ENCODE measurements around the gene TMEM132C.

The TMEM132C gene

DNA sequence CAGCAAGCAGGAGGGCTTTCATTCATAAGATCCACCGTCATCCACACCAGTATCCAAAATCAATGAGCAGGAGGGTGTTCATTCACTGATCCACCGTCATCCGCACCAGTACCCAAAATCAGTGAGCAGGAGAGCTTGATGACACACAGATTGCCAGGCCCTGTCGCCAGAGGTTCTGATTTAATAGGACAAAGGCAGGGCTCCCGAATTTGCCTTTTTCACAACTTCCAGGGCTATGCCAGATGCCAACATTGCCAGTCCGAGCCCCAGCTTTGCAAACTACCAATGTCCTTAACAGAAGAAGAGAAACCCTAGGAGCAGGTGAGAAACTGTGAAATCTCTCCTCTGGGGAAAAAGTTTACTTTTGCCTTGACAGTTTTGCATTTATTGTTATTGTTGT, 441.8 kb downstream of the TMEM132C start:
- Histone ChIP-seq H3K36me3 (replicated peaks) (no peaks in the 10 kb centered on the region), H3K27me3 (replicated peaks) (no peaks in the 10 kb centered on the region), H3K4me3 (ENCODE audit: low read depth, low read length) (no peak overlapping the region), H3K27ac (no peak overlapping the region)
- in situ Hi-C loops (cut with HindIII; ENCODE audit: low pct_ligation_motif_present, low sequenced_read_pairs), result no loop called here
- no peak for DNase-seq
- no peak for TF ChIP-seq CTCF (IDR thresholded peaks at IDR 0.05; ENCODE audit: low read depth, low read length, missing control alignments)

DNA sequence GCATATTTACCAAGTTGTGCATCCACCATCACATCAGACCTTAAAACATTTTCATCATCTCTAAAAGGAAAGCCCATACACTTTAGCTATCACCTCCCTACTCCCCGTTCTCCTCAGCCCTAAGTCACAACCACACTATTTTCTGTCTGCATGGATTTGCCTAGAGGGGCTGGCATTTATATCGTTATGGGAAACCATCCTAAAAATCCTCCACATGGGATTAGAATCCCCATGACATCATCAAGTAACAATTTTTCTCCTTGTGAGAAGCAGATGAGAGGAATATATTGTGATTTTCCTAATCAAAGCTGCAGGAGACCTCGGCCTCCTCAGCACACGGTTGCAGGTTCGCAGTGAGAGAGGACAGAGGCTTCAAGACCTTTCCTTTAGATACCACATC, 442.7 kb downstream of the TMEM132C start:
- H3K27me3 ChIP-seq (replicated peaks), result no peaks in the 10 kb centered on the region
- H3K36me3 ChIP-seq (replicated peaks), result no peaks in the 10 kb centered on the region
- no peak for TF ChIP-seq CTCF (IDR thresholded peaks at IDR 0.05; ENCODE audit: low read depth, low read length, missing control alignments)
- no peak overlapping the region for H3K4me3 ChIP-seq (ENCODE audit: low read depth, low read length)
- DNase-seq, result no peak
- H3K27ac ChIP-seq, result no peak overlapping the region
- in situ Hi-C loops (cut with HindIII; ENCODE audit: low pct_ligation_motif_present, low sequenced_read_pairs), result no loop called here

GRCh38 chr12:128711486-128711885, 444.5 kb downstream of the TMEM132C start:
- in situ Hi-C loops (cut with HindIII; ENCODE audit: low pct_ligation_motif_present, low sequenced_read_pairs), result no loop called here
- TF ChIP-seq CTCF (IDR thresholded peaks at IDR 0.05; ENCODE audit: low read depth, low read length, missing control alignments), result no peak
- no peaks in the 10 kb centered on the region for H3K36me3 ChIP-seq (replicated peaks)
- H3K27ac ChIP-seq, result no peak overlapping the region
- no peak for DNase-seq
- no peaks in the 10 kb centered on the region for H3K27me3 ChIP-seq (replicated peaks)
- no peak overlapping the region for H3K4me3 ChIP-seq (ENCODE audit: low read depth, low read length)

GRCh38 chr12:128712622-128713021, 445.7 kb downstream of the TMEM132C start:
- Histone ChIP-seq H3K4me3 (ENCODE audit: low read depth, low read length) (no peak overlapping the region), H3K27ac (no peak overlapping the region), H3K27me3 (replicated peaks) (no peaks in the 10 kb centered on the region), H3K36me3 (replicated peaks) (no peaks in the 10 kb centered on the region)
- TF ChIP-seq CTCF (IDR thresholded peaks at IDR 0.05; ENCODE audit: low read depth, low read length, missing control alignments), result no peak
- no peak for DNase-seq
- in situ Hi-C loops (cut with HindIII; ENCODE audit: low pct_ligation_motif_present, low sequenced_read_pairs), result no loop called here

DNA sequence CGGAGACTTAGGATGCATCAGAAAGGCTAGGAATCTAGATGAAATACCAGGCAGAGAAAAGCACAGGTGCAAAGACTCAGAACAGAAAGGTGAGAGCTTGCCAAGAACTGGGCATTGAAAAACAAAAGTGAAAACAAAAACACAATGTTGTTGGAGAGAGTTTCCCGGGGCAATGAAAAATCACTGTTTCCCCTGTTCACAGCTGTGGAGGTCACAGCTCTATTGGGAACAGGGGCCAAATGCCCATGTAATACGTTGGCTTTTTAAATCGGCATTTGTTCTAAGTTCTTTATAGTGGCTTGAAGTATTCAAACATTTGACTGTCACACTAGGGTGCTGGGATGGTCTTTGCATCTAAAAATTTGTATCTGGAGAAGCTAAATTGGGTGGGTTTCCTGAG, 448.5 kb downstream of the TMEM132C start:
- no peak for DNase-seq
- no peaks in the 10 kb centered on the region for H3K27me3 ChIP-seq (replicated peaks)
- no peak overlapping the region for H3K4me3 ChIP-seq (ENCODE audit: low read depth, low read length)
- H3K27ac ChIP-seq, result no peak overlapping the region
- H3K36me3 ChIP-seq (replicated peaks), result no peaks in the 10 kb centered on the region
- TF ChIP-seq CTCF (IDR thresholded peaks at IDR 0.05; ENCODE audit: low read depth, low read length, missing control alignments), result no peak
- in situ Hi-C loops (cut with HindIII; ENCODE audit: low pct_ligation_motif_present, low sequenced_read_pairs), result no loop called here

- in situ Hi-C loops (cut with HindIII; ENCODE audit: low pct_ligation_motif_present, low sequenced_read_pairs), result no loop called here
- Histone ChIP-seq H3K27me3 (replicated peaks) (no peaks in the 10 kb centered on the region), H3K36me3 (replicated peaks) (no peaks in the 10 kb centered on the region), H3K4me3 (ENCODE audit: low read depth, low read length) (no peak overlapping the region), H3K27ac (no peak overlapping the region)
- no peak for DNase-seq
- no peak for TF ChIP-seq CTCF (IDR thresholded peaks at IDR 0.05; ENCODE audit: low read depth, low read length, missing control alignments)
Measured at GRCh38 chr12:128724468-128725046, 457.6 kb downstream of the TMEM132C start.

Measured in brain microvascular endothelial cell (primary cell).